Panc1 (cell line): ENCODE measurements around the gene FCN3. TPM values are rescaled to one million over a fixed set of nuclear protein-coding genes. Genes with fewer than 3 reads are reported as not detected.

ENCODE experiments used
- ATAC-seq: fragments of 200-7000 bp; cut with Tn5 transposase; 2 replicates; pipeline ENCODE4 v1.9.1; 2020; ENCODE audit warnings: mild to moderate bottlenecking, moderate library complexity
- BruUV-seq: library from RNA; stranded (reverse); fragments of 400-500 nt; replicated peaks from 2 replicates; lab custom pipeline; 2021; lab: Mats Ljungman, UMichigan
- CTCF ChIA-PET: fragments of 300-600 bp; sonication (Branson Sonifier 250); formaldehyde crosslinking; loops from one replicate; lab custom pipeline; 2022; ENCODE audit warnings: antibody characterized with exemption; lab: Charles Lee
- POLR2A ChIA-PET: fragments of 300-600 bp; sonication (Branson Sonifier 250); formaldehyde crosslinking; loops from one replicate; lab custom pipeline; 2022; ENCODE audit warnings: antibody characterized with exemption; lab: Charles Lee
- DNase-seq: peaks from one replicate; pipeline ENCODE4 v3.0.0-alpha.2; 2010; ENCODE audit warnings: low read depth, low spot score
- H3K27ac ChIP-seq: 2 replicates; pipeline ENCODE4 v1.5.1; 2011; ENCODE audit warnings: mild to moderate bottlenecking, low read length, inconsistent platforms
- H3K27me3 ChIP-seq: fragments of 200-500 bp; sonication (Bioruptor generic); 2 replicates; pipeline ENCODE4 v1.6.0; 2014; ENCODE audit warnings: low read length, inconsistent platforms; ENCODE audit not compliant: control insufficient read depth, insufficient read depth
- H3K36me3 ChIP-seq: fragments of 200-500 bp; sonication (Bioruptor generic); 2 replicates; pipeline ENCODE4 v1.5.1; 2014; ENCODE audit warnings: inconsistent platforms, mild to moderate bottlenecking, low read length, moderate library complexity; ENCODE audit not compliant: control insufficient read depth, insufficient read depth
- H3K4me1 ChIP-seq: 2 replicates; pipeline ENCODE4 v1.5.1; 2011; ENCODE audit warnings: inconsistent platforms, mild to moderate bottlenecking, low read length, moderate library complexity; ENCODE audit not compliant: control insufficient read depth, insufficient read depth
- H3K4me3 ChIP-seq, 2 experiments: 2 replicates each; pipeline ENCODE4 v1.5.1; 2011 to 2012; ENCODE audit warnings: low read depth in 2 of 2, low read length in 2 of 2, mild to moderate bottlenecking in 2 of 2, inconsistent platforms in 1 of 2, moderate library complexity in 1 of 2
- H3K9me3 ChIP-seq: fragments of 200-500 bp; sonication (Bioruptor generic); 2 replicates; pipeline ENCODE4 v1.5.1; 2014; ENCODE audit warnings: low read depth, mild to moderate bottlenecking, inconsistent platforms, low read length, moderate library complexity; ENCODE audit not compliant: control insufficient read depth, insufficient read depth
- CTCF ChIP-seq: fragments of 450-650 bp; IDR thresholded peaks from 2 replicates; pipeline ENCODE4 v1.5.1; 2017; ENCODE audit warnings: mild to moderate bottlenecking
- POLR2AphosphoS5 ChIP-seq: IDR thresholded peaks from 2 replicates; pipeline ENCODE4 v1.6.1; 2012; ENCODE audit warnings: mild to moderate bottlenecking, low read depth, low read length, moderate library complexity
- REST ChIP-seq, 2 experiments: IDR thresholded peaks; 2 replicates each; pipeline ENCODE4 v1.6.1; 2011 to 2012; ENCODE audit warnings: low read depth in 2 of 2, control low read depth in 1 of 2, low read length in 1 of 2, mild to moderate bottlenecking in 1 of 2, moderate library complexity in 1 of 2; ENCODE audit not compliant: insufficient read depth in 1 of 2
- SIN3A ChIP-seq: IDR thresholded peaks from 2 replicates; pipeline ENCODE4 v1.6.1; 2012; ENCODE audit warnings: low read depth, mild to moderate bottlenecking, low read length, moderate library complexity, borderline replicate concordance; ENCODE audit not compliant: insufficient read depth
- TCF7L2 ChIP-seq: IDR thresholded peaks from 2 replicates; pipeline ENCODE4 v1.6.1; 2011; ENCODE audit warnings: mild to moderate bottlenecking, low read depth, low read length, inconsistent platforms
- in situ Hi-C: cut with HindIII; loops from 2 replicates; pipeline ENCODE4 v1.10.0; 2016; ENCODE audit warnings: low sequenced_read_pairs, low pct_unique_long_range_greater_than_20kb
- intact Hi-C: fragments of 100-400 bp; cut with micrococcal nuclease; formaldehyde crosslinking; loops from one replicate; pipeline ENCODE4 v1.10.0; 2022; ENCODE audit not compliant: unreplicated experiment
- total RNA-seq: library from RNA; stranded (reverse); gene quantifications from one replicate; pipeline ENCODE4 v1.2.1, GENCODE V29; 2021; ENCODE audit not compliant: unreplicated experiment

The FCN3 gene
- total RNA-seq, 1 experiment from 2014 or later = not detected

DNA sequence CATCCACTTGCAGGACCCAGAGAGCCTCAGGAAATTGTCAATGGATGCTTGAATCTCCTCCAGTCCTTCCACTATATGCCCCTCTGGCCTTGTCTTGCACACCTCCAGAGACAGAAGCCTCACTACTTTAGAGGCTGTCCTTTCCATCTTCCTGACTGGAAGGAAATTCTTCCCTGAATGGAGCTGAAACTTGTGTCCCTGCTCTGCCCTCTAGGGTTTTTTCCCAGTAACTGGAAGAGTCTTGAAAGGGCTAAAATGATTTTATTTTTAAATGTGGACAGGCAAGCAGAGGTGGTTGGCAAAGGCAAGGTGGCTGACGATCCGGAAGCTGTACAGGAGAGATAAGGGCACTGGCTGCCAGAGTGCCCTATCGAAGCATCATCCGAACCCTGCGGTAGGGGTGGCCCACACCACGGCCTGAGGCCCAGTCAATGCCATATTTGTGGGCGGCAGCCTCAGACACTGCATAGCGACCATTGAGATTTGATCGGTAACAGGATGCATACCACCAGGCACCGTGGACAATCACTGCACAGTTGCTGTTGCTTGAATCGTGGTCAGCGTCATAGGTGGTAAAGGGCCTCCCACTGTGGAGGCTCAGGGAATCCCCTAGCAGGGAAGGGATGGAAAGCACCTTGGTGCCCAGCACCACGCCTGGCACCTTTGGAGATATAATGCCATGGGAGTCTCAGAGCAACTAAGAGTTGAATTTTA, 5.6 kb downstream of the FCN3 start:
- POLR2A ChIA-PET = interaction anchor here (0.5 to 0.7 kb wide), 2 partner anchors 53 to 203 kb away, joined by 3 read pairs; no protein-coding TSS in a partner anchor

DNA sequence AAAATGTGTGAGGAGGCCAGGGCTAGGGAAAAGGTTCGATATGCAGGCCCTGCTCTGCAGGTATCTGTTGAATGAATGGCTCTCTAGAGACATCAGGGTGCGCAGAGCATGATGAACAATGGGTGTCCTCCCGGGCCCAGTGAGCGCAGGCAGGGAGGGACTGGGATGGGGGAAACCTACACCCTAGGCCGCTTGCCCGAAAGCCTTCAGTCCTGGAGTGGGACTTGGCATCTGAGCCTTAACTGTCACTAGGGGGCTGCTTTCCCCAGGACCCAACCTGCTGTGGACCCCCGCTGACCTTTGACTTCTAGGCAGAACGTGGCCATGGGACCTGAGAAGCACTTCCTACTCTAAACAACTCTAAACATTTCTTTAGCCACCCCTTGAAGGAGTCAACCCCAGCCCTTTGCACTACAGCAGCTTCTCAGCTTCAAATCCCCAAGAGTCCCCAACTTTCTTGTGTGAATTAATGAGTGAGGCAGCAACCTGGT, 7.4 kb downstream of the FCN3 start:
- no peak for ATAC-seq
- DNase-seq = no peak
- in situ Hi-C loops (no loop called here), intact Hi-C loops (no loop called here)
- no peaks in the 10 kb centered on the region; the same call in 1 of the 2 replicates for H3K36me3 ChIP-seq
- H3K27me3 ChIP-seq = no peaks in the 10 kb centered on the region
- TF ChIP-seq SIN3A (no peak), CTCF (no peak), POLR2AphosphoS5 (no peak), TCF7L2 (no peak), REST (IDR thresholded peaks at IDR 0.05; ENCODE audit: insufficient read depth in 1 of 2, low read depth in 2 of 2, low read length in 1 of 2) (no peak)
- H3K4me1 ChIP-seq = peaks cover 15% of the 10 kb centered on the region
- CTCF ChIA-PET = interaction anchor here (0.5 to 2.3 kb wide), 3 partner anchors 10 to 85 kb away, joined by 3 to 11 read pairs (median 3); no protein-coding TSS in a partner anchor
- no peaks in the 10 kb centered on the region for H3K9me3 ChIP-seq
- no TSS peak for BruUV-seq
- H3K4me3 ChIP-seq = peak overlapping the region; percentile 74 to 96
- POLR2A ChIA-PET = interaction anchor here (0.5 kb wide), 1 partner anchor 102 kb away, joined by 4 read pairs; no protein-coding TSS in a partner anchor
- H3K27ac ChIP-seq = peak overlapping the region; percentile 92

More for the DNA sequence above, 5.6 kb downstream of the FCN3 start:
- H3K9me3 ChIP-seq = no peaks in the 10 kb centered on the region
- H3K27me3 ChIP-seq = no peaks in the 10 kb centered on the region
- no peak overlapping the region for H3K4me3 ChIP-seq
- TF ChIP-seq TCF7L2 (no peak), CTCF (peak; percentile 56; the same call in 1 of the 2 replicates), SIN3A (no peak)
- H3K36me3 ChIP-seq = no peaks in the 10 kb centered on the region
- DNase-seq (no peak), ATAC-seq (no peak)
- no TSS peak for BruUV-seq
- H3K27ac ChIP-seq = no peak overlapping the region
- in situ Hi-C loops (no loop called here), intact Hi-C loops (no loop called here)
- CTCF ChIA-PET = interaction anchor here (0.6 to 1.3 kb wide), 3 partner anchors 36 to 244 kb away, joined by 3 read pairs; no protein-coding TSS in a partner anchor
- peaks cover 15% of the 10 kb centered on the region for H3K4me1 ChIP-seq
